ENCODE measurements around the gene TNPO2. TPM values are rescaled to one million over a fixed set of nuclear protein-coding genes. Genes with fewer than 3 reads are reported as not detected.

TNPO2 gene
- total RNA-seq, 1 experiment from 2014 or later: 105 TPM

GRCh38 chr19:12756150-12756883, 32.6 kb upstream of the TNPO2 start:
- Mint-ChIP-seq H3K27me3 (ENCODE audit: low read depth) (peaks cover 28% of the 10 kb centered on the region), H3K4me1 (peaks cover 7% of the 10 kb centered on the region), H3K27ac (no peak overlapping the region), H3K4me3 (no peak overlapping the region), H3K9me3 (no peaks in the 10 kb centered on the region), H3K36me3 (no peaks in the 10 kb centered on the region)
- DNase-seq (ENCODE audit: low spot score) (no peak), ATAC-seq (no peak)
- ChIA-PET CTCF (interaction anchor here (1.2 to 2.4 kb wide), 5 partner anchors 10 to 92 kb away, joined by 4 to 24 read pairs (median 6); no protein-coding TSS in a partner anchor), POLR2A (no interaction called here)
- TF ChIP-seq ZNF121 (CRISPR knock-in tag; IDR thresholded peaks at IDR 0.05): peak; percentile 46; the same call in 1 of the 2 replicates
- TF ChIP-seq NFE2L1 (CRISPR knock-in tag; IDR thresholded peaks at IDR 0.05): no peak

- no peak for DNase-seq (ENCODE audit: low spot score)
- POLR2A ChIA-PET: no interaction called here
Observed at GRCh38 chr19:12754465-12755196, 30.9 kb upstream of the TNPO2 start.

More at GRCh38 chr19:12754465-12755196, 30.9 kb upstream of the TNPO2 start:
- TF ChIP-seq NFYB (CRISPR knock-in tag; conservative IDR thresholded peaks at IDR 0.05; ENCODE audit: low read depth) (no peak), OVOL2 (CRISPR knock-in tag; IDR thresholded peaks at IDR 0.05; ENCODE audit: borderline replicate concordance) (no peak), STAT6 (CRISPR knock-in tag; conservative IDR thresholded peaks at IDR 0.05; ENCODE audit: low read depth) (no peak), GABPB1 (CRISPR knock-in tag; IDR thresholded peaks at IDR 0.05) (no peak), FOXJ3 (CRISPR knock-in tag; IDR thresholded peaks at IDR 0.05; ENCODE audit: borderline replicate concordance) (no peak), HMGA2 (CRISPR knock-in tag; IDR thresholded peaks at IDR 0.05) (no peak), FOXP4 (CRISPR knock-in tag; IDR thresholded peaks at IDR 0.05) (no peak), TEAD1 (CRISPR knock-in tag; IDR thresholded peaks at IDR 0.05) (no peak), SMAD3 (CRISPR knock-in tag; IDR thresholded peaks at IDR 0.05; ENCODE audit: borderline replicate concordance) (no peak), ZNF219 (CRISPR knock-in tag; IDR thresholded peaks at IDR 0.05; ENCODE audit: borderline replicate concordance) (no peak), SP1 (CRISPR knock-in tag; conservative IDR thresholded peaks at IDR 0.05) (no peak), ZNF423 (CRISPR knock-in tag; IDR thresholded peaks at IDR 0.05) (no peak), JAZF1 (CRISPR knock-in tag; IDR thresholded peaks at IDR 0.05) (no peak), ZNF512 (CRISPR knock-in tag; IDR thresholded peaks at IDR 0.05; ENCODE audit: borderline replicate concordance) (no peak), ZNF263 (CRISPR knock-in tag; IDR thresholded peaks at IDR 0.05; ENCODE audit: low read depth) (no peak), SMAD4 (CRISPR knock-in tag; IDR thresholded peaks at IDR 0.05) (no peak), GTF2I (CRISPR knock-in tag; conservative IDR thresholded peaks at IDR 0.05) (no peak)
- Mint-ChIP-seq H3K36me3 (no peaks in the 10 kb centered on the region), H3K4me3 (no peak overlapping the region), H3K4me1 (peaks cover 15% of the 10 kb centered on the region), H3K9me3 (no peaks in the 10 kb centered on the region), H3K27me3 (ENCODE audit: low read depth) (peaks cover 44% of the 10 kb centered on the region), H3K27ac (no peak overlapping the region)
- CTCF ChIA-PET: interaction anchor here (1.1 to 2.4 kb wide), 6 partner anchors 11 to 93 kb away, joined by 3 to 7 read pairs (median 5); no protein-coding TSS in a partner anchor
- ATAC-seq: no peak

All from WTC11 (cell line).